Daoy (cell line): ENCODE results near the gene C5orf34. TPM values are rescaled to one million over a fixed set of nuclear protein-coding genes. Genes with fewer than 3 reads are reported as not detected.
"Not testable (repeated sequence)": the region's sequence is repeated elsewhere in the genome, so short reads cannot be mapped to it uniquely, and the experiment has no call there.

Source experiments
- DNase-seq: peaks from one replicate; pipeline ENCODE4 v3.0.0-alpha.2; 2015; ENCODE audit warnings: low read depth
- total RNA-seq: library from RNA; depleted of rRNA; stranded (reverse); fragments of >200 nt; shearing (Covaris generic); gene quantifications from 2 replicates; pipeline ENCODE4 v1.2.3, GENCODE V29; 2014

The C5orf34 gene
- total RNA-seq, 1 experiment from 2014 or later: 15.6 TPM

DNA sequence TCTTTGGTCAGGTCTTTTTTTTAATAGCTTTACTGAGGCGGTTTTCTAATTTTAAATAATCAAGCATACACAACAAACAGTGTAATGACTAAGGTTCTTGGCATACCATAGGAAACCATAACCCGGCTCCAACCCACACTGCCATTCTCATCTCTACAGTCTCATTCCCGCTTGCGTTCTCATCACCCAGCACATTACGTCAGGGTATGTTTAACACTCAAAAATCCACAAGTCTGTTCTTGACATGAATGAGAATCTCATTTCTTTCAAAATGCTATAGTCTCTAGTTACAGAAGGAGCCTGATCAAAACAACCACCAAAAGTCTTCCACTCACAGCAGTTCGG, 505 bp downstream of the C5orf34 start:
- peak; percentile 54 for DNase-seq

DNA sequence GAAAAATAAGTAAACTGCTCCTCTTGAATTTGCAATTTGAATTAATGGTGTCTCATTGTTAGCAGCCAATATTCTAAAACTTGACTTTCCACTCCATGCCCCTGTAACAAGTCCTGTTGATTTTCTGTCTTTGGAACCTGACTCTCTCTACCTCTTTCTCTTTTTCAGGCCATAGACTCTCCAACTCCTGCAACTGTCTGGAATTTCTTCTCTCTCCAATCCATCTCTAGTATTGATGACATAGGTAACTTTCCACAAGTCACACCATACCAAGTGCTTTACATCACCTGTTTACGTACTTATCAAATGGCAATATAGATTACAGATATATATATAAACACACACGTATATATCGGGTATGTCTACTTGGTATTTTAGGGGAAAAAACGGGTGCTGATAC, 923 bp downstream of the C5orf34 start:
- DNase-seq: no peak

DNA sequence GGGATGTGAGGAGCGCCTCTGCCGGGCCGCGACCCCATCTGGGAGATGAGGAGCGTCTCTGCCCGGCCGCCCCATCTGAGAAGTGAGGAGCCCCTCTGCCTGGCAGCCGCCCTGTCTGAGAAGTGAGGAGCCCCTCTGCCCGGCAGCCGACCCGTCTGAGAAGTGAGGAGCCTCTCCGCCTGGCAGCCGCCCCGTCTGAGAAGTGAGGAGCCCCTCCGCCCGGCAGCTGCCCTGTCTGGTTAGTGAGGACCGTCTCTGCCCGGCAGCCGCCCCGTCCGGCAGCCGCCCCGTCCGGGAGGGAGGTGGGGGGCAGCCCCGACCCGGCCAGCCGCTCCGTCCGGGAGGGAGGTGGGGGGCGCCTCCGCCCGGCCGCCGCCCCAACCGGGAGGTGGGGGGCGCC, 3.9 kb downstream of the C5orf34 start:
- not testable (repeated sequence) for DNase-seq

DNA sequence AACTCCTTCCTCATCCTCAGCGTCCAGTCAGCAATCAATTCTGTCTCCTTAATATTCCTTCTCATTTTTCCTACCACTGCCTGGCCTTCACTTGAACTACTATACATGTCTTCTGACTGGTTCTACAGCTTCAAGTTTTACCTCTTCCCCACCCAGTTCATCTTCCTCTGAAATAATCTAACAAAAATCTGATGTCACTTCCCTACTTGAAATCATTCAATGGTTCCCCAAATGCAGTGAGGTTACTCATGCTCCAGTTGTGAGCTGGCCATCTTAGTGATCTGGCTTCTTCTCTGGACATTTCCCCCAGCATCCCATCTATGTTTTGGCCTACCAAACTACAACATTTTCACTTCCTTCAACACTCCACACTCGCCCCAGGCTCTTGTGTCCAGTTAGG, 16.4 kb downstream of the C5orf34 start:
- DNase-seq: no peak

DNA sequence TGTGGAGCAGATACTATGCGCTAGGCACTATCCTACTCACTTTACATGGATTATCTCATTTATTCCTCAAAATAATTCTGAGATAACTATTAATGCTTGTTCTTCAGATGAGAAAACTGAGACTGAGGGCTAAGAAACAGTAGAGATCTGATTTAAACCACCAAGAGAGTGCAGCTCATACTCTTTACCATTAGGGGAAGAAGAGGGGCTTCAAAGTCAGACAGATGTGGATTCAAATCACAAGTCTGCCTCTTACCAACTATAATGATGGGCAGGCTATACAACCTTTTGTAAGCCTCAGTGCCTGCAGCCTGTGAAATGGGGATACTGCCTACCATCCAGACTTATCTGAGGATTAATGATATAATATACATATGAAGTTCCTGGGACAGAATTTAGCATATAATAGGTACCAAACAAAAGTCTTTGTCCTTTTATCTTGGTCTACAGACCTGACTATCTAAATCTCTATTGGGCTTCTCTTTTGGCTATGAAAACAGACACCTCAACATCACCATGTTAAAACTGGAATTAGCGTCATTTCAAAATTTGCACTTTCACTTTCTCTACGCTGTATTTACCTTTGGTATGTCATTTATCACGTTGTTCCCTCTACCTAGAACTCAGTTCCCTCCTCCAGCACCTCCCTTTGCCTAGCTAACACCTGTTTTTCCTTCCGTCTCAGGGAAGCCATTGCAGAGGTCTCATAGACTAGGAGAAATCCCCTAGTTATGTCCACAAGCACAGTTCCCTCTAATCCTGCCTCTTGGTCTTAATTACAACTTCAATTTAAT, 17.4 kb downstream of the C5orf34 start:
- DNase-seq: no peak

DNA sequence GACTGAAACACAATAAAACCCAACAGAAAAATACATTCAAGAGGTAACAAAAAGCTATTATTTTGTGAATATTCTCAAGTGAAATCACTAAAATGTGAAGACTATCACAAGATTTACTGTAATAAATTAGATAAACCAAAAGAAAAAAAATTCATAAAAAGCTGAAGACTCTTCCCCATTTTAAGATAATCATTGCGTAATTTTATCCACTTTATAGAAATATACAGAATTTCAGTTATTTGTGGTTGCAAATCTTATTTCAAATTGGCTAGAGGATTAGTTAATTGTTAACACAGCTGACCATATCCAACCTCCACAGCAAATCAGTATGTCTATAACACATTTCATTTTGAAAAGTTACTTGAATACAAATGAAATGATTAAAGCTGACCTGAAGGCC, 23.6 kb downstream of the C5orf34 start:
- DNase-seq: no peak

DNA sequence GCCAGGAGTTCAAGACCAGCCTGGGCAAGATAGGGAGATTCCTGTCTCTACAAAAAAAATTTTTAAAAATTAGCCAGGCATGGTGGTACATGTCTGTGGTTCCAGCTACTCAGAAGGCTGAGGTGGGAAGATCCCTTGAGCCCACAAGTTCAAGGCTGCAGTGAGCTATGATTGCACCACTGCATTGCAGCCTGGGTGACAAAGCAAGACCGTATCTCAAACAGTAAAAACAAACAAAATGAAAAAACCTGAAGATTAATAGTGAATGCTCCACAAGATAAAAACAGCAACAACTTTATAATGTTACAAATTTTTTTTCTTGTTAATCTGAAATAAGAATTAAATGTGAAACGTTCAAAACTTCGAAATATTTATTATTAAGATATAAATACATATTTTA, 28.6 kb downstream of the C5orf34 start:
- DNase-seq: no peak

DNA sequence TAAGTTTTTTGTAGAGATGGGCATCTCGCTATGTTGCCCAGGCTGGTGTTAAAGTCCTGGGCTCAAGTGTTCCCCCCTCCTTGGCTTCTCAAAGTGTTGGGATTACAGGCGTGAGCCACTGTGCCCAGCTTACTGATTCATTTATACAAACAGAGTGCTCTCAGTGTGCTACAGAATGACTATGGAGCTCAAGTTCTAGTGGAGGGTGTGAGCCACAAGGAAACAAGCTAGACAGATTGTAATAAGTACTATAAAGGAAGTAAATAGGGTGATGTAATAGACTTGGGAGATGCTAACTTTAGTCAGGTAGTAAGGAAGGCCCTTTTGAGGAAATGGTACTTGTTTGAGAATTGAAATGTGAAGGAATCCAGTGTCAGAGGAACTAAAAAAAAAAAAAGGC, 29.5 kb downstream of the C5orf34 start:
- no peak for DNase-seq

DNA sequence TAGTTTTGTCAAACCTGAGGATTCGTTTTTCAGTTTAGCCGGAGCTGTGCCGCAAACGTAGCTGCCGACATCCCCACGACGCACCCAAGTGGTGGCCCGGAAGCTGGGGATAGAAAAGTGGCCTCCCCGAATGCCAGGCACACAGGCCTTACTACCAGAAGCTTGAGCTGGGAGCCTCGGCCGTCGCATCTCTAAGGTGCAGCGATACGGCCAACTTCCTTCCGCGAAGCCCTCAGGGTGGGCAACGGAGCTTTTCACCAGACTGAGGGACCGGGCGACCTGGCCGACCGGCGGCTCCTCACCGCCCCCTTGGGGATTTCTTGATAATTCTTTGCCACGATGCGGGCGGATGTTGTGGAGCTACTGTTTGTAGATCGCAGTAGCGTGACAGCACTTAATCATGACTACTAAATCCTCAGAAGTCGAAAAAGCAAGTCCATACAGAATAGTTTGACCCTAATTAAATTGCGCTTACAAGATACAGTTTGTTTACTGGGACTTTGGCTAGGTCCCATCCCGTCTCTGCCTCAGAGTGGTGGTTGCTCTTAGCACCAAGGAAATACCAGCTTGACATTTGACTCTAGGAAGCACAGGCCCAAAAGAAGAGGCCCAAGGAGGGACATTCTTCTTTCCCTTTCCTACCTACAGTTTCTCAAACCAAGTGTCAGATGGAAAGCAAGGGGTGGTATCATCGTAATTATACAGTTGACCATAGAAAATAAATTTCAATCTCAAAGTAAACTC, 30.7 kb downstream of the C5orf34 start:
- DNase-seq: peak; percentile 83

DNA sequence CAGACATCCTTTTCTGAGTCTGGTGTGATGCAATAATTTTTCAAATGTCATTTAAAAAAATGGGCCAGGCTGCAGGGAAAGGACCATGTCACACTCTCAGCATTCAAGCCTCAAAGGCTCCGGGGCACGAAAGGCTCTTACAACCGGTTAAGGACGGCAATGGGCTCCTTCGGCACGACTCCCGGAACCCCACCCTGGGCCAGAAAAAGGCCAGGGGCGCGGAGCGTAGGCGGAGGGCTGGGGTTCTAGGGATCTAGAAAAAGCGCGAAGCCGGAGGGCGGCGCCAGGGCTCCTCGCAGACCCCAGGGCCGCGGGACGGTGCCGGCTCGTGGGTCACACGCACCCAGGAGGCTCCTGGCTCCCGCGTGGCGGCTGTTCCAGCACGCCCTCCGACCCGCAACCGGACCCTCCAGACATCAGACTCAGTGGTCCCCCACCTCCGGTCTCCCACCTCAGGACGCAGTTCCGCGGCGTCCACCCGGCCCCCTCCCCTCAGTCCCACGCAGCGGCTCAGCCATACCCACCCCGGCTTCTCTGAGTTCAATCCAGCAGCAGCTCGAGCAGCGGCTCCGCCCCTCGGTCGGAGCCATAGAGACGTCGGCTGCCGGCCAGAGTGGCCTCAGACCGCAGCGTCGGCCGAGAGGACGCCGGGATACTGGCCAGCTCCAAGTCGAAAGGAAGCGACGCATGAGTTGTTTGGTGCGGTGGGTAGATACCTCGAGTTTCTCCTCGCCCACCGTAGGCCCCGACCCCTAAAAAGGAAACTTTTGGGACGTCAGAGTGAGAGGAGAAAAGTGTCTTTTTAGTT, 31.4 kb downstream of the C5orf34 start, which contains the start of gene TMEM267:
Gene TMEM267, minus strand, starts transcription at position 568 of the 808 bp plus-strand sequence. CDS start 29,896 bp downstream, outside the sequence.
- peak; percentile 95 for DNase-seq

DNA sequence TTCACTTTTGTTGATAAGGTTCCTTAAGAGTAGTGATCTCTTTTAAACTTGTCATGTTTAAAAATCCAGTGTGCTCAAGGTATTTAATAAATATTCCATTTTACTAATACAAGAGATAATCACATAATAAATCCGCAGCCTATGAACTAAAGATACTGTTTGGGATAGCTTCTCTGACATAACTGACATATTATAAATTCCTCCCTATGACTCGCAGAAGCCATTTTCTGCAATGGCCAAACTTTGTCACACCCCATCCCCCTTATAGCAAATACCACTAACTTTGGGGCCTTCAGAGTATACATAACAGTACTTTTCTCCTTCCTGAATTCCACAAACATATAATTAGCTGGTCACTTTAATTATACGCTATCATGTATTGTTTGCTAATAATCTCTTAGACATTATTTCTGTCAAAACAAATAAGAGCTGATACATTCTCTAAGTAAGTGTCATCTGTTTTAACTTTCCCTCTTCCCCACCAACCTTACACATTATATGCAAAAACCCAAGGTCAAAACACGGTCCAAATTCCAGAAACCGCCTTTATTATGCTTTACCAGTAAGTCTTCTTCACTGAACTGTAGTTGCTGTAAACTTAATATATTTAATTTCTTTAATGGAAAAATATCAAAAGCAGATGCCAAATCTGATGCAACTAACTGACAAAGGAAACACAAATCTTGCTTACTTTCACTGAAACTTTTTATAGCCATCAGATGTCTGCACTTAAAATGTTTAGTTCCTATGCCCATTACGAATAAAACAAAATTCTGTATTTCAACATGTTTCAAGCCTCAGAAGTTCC, 32.3 kb downstream of the C5orf34 start:
- DNase-seq: peak; percentile 3

DNA sequence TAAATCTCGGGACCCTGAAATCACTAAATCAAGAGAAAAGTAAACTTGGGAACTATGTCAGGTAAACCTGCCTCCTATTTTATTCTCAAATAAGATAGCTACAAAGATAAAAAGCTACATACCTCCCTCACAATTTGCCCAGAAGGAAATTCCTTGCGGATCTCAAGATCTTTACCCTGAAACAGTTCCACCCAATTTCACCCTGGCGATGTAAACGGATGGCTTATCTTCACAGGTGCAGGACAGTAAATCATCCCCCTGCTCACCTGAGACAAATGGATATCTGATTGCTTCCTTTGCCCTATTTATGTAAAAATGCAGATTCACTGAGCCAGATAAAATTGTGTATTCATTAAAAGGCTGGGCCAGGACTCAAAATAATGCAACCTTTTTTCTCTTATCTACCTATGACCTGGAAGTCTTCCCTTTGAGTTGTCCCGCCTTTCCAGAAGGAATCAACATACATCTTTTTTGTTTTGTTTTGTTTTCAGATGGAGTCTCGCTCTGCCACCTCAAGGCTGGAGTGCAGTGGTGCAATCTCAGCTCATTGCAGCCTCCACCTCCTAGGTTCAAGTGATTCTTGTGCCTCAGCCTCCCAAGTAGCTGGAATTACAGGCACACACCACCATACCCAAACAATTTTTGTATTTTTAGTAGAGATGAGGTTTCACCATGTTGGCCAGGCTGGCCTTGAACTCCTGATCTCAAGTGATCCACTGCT, 45.1 kb downstream of the C5orf34 start:
- DNase-seq: no peak

DNA sequence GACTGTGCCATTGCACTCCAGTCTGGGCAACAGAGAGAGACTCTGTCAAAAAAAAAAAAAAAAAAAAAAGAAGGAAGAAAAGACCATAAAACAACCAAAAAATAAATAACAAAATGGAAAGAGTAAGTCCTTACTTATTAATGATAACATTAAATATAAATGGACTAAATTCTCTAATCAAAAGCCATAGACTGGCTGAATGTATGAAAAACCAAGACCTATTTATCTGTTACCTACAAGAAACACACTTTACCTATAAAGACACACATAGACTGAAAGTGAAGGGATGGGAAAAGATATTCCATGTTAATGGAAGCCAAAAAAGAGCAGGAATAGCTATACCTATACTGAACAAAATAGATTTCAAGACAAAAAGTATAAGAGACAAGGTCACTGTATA, 47.8 kb downstream of the C5orf34 start:
- no peak for DNase-seq

DNA sequence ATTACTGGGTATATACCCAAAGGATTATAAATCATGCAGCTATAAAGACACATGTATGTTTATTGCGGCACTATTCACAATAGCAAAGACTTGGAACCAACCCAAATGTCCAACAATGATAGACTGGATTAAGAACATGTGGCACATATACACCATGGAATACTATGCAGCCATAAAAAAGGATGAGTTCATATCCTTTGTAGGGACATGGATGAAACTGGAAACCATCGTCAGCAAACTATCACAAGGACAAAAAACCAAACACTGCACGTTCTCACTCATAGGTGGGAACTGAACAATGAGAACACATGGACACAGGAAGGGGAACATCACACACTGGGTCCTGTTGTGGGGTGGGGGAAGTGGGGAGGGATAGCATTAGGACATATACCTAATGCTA, 49.5 kb downstream of the C5orf34 start:
- not testable (repeated sequence) for DNase-seq

DNA sequence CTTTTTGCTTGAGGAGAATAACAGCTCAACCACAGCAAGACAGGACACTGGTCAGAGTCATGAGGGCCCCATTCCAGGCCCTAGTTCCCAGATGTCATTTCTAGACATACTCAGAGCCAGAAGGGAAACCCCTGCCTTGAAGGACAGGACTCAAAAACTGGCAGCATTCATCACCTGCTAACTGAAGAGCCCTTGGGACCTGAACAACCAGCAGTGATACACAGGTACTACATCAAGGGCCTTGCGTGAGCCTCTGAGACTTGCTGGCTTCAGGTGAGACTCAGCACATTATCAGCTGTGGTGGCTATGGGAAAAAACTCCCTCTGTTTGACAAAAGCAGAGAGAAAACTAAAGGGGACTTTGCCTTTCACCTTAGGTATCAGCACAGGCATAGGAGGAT, 53.9 kb downstream of the C5orf34 start:
- no peak for DNase-seq

DNA sequence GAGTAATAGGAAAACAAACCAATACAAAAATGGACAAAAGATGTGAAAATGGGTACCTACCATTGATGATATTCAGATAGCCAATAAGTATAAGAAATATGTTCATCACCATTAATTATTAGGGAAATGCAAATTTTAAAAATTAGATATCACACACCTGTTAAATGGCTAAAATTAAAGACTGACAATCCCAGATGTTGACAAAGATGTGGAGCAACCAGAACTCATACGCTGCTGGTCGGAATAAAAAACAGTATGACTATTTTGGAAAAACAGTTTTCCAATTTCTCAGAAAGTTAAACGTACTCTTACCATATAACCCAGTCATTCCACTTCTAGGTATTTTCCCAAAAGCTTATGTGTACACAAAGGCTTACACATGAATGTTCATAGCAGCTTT, 58.4 kb downstream of the C5orf34 start:
- DNase-seq: no peak

DNA sequence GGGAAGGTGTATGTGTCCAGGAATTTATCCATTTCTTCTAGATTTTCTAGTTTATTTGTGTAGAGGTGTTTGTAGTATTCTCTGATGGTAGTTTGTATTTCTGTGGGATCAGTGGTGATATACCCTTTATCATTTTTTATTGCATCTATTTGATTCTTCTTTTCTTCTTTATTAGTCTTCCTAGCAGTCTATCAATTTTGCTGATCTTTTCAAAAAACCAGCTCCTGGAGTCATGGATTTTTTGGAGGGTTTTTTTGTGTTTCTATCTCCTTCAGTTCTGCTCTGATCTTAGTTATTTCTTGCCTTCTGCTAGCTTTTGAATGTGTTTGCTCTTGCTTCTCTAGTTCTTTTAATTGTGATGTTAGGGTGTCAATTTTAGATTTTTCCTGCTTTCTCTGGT, 73.4 kb downstream of the C5orf34 start:
- not testable (repeated sequence) for DNase-seq

DNA sequence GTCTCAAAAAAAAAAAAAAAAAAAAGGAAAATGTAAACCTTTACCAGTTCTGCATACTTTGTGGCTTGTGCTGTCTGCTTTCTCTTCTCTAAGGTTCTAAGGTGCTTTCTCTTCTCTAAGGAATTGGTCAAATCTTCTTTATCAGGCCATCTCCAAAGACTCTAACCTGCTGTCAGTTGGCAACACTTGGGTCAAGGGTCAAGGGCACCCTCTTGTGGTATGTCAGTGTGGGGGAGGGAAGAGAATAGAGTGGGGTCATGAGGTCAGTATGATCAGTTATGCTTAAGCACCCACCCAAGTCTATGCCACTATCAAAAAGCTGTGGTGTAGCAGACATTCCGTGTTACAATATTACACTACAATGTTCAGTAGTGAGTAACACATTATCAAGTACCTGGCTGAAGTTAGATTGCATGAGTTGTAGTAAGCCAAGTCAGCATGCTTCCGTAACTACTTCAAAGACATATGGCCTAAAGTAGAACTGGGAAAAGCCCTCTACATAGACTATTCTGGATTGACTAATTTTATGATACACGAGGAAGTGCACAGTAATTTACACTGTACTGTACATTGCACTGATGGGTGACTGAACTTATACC, 77.8 kb downstream of the C5orf34 start:
- DNase-seq: no peak
